ENCODE measurements around the gene HDGFL2.

Gene HDGFL2

DNA sequence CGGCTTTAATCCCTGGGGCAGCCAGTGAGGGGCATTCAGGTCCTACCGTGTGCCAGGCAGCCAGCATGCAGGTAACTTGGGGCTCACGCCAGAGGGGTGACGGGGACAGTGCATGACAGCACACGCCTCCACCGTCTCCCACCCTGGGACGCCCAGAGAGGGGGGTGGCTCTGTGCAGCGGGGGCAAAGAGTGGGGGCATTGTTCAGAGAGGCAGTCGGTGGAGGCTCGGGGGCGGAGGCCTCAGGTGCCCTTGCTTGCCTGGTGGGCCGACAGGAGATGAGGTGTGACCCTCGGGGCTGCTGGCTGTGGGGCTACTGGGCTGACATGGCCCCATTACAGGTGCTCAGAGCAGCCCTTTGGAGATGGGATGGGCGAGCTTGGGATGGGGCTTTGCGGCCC is 27.8 kb downstream of the HDGFL2 start:
- DNase-seq: no peak

DNA sequence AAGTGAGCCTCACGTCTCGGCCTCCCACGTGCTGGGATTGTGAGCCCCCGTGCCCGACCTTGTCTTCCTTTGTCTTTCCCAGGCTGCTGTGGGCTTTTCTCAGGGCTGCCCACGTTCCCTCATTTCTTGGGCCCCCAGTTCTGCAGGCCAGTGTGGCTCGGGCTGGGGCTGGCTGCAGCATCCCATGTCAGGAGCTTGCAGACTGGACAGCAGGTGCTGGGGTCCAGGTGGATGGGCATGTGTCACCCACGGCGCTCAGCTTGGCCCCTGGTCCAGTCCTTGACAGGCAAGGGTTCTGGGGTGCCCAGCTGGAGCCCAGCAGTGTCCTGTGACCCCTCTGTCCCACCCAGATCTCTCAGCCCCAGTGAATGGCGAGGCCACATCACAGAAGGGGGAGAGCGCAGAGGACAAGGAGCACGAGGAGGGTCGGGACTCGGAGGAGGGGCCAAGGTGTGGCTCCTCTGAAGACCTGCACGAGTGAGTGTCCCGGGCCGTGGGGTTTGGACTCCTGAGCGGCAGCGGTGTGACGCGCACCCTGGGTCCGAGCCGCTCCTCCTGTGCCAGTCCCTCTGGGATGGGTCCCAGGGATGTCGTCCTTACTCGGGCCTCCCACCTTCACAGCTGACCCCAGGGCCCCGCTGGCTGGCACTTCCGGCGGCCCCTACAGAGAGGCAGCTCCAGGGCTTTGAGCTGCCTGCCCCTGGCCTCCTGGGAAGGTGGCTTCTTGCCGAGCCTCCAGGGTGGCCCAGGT is 28.9 kb downstream of the HDGFL2 start:
- DNase-seq: no peak

DNA sequence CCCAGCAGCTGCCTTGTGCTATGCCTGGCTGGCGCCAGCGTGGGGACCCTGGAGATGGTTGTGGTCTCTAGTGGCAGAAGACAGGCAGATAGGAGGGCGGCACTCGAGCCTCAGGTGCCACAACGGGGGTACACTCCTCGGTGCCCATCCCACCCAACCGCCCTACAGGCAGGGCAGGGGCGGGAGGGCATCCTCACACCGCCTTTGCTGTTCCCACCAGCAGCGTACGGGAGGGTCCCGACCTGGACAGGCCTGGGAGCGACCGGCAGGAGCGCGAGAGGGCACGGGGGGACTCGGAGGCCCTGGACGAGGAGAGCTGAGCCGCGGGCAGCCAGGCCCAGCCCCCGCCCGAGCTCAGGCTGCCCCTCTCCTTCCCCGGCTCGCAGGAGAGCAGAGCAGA is 29.6 kb downstream of the HDGFL2 start:
- no peak for DNase-seq

DNA sequence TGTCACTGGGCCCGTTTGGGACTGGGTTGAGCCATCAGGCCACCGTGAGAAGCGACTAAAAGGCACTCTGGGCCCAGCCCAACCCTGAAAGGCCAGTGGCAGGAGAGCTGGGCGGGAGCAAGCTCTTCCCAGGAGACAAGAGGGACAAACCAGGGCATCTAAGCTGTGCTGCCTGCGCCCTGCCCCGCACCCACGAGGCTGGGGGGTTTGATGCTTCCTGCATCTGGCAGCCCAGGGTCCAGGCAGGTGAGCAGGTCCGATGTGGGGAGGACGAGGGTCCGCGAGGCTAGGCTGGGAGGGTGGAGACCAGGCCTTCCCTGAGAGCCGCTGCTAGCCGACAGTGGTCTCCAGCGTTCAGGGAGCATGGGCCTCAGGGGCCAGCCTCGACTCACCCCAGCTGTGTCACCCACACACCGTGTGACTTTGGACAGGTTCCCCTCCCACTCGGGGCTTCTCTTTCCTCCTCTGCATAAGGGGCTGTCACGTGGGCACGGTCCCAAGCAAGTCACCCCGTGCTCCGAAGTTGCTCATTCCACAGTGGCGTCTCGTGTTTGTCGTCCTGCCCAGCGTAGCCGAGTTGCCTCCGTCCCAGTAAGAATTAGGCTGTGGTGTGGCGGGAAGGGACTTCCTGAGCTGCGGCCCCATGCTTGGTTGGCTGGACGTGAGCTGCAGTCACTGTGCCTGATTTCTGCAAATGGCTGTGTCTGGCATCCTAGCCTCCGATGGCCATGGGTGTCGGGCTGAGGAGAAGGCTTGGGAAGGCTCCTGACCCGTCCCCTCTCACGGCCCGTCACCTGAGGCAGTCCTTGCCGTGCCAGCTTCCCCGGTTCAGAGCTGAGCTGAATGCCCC is 30.4 kb downstream of the HDGFL2 start:
- no peak for DNase-seq

DNA sequence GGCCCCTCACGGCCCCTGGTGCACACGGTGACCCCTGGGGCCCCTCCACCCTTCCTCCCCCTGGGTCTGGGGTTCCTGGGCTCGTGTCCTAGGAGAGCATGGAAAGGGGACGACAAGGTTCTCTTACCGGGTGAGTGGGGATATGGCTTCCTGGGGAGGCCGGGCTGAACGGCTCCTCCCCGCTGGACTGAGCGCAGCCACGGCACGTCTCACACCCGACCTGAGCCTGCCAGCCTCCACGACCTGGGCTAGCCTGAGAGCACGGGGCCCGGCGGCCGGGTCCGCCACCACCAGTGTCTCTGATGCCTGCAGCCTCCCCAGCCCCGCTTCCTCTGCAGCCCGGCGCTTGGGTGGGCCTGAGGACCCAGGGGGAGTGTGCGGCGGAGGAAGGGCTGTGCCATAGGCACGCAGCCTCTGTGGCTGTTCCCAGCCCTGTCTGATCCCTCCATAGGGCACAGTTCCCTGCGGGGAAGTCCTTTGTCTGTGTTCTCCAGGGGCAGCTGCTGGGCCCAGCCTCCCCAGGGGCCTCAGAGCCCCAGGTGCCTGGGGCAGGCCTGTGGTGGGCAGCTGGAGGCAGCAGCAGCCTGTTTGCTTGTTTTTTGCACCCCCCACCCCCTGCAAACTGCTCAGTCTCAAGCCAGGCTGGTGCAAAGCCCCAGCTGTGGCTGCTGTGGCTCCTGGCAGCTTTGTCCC is 31.2 kb downstream of the HDGFL2 start:
- no peak for DNase-seq

DNA sequence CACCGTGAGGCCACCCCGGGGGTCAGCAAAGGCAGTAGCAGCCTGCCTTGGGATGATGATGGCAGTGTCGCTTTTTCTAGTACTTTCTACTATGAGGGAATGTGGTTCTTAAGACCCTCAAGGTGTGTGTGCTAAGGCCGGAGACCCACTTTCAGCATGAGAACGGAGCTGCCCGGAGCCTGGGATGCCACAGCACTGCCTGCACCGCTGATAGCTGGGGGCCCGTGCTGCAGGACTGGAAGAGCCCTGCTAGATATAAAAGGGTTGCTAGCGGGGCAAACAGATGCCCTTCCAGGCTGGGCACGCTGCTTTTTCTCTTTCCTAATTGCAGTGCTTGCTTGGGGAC is 31.7 kb downstream of the HDGFL2 start:
- no peak for DNase-seq

DNA sequence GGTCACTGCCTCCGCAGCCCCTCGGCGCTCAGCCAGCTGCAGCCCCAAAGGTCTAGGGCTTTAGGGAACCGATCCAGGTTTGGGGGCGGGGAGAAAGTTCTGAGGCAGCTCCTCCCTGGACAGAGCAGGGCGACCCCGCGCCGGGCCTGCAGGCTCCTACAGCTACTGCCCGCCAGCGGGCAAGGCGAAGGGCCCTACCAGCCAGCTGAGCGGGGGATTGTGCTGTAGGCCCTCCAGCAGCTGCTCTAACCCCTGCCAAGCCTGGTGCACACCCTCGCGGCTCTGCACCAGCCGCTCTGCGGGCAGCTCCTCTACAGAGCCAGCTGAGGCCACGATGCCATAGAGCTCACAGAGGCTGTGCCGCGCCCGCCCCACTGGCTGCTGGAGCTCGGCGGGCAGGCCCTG is 32.2 kb downstream of the HDGFL2 start:
- DNase-seq: no peak

DNA sequence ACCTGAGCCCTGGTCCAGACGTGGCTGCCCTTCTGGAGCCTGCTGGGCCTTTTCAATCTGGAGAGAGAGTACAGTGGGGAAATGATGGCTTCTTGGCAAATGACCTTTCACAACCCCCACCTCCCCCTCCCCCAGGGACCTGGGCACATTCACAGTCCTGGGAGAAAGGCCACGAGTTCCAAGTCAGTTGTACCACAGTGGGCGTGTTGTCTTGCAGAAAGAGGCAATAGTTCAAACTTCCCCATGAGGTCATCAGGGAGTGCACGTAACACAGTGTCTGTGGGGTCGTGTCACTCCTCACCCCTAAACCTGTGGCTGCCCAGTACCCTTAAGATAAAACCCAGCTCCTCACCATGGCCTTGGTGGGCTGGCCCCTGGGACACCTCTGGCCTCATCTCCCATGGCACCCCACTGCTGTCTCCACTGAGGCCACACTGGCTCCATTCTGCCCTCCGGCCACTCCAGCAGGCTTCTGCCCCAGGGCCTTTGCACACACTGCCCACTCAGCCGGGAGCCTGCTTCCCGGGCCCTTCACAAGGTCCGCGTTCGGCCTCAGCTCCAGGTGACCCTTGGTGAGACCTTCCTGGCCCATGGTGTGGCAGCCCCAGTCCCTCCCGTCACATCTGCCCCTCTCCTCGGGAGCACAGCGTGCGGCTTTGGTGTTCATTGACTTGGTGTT is 32.9 kb downstream of the HDGFL2 start:
- DNase-seq: no peak

DNA sequence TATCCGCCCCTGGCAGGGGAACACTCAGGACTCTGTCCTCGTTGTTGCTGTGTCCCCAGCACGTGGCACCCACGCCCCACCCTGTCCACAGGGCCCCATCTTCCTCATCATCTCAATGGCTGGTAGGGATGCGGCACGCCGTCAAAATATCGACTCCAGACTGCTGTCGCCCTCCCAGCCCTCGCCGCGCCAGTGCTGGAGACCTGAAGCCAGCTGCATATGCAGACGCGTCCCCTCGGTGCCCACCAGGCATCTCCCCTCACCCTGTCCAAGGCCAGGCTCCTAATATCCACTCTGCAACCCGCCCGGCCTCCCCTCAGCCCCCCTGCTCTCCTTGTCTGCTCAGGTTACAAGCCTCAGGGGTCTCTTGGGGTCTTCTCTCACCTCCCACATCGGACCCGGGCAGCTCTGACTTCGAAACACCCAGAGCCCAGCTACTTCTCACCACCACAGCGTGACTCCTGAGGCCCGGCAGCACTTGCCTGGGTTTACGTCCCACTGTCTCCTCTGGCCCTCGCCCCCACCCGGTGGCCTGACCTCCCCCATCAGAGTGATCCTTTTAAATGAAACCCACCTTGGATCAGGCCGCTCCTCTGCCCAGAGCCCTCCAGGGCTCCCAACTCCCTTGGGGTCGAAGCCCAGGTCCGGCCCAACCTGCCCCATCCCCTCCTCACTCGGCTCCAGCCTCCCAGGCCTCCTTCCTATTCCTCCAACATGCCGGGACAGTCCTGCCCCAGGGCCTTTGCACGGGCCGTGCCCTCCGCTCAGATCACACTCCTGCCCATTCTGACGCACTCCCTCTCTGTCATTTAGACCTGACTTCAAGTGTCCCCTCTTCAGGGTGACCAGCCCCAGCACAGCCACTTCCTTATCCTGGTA is 33.7 kb downstream of the HDGFL2 start:
- no peak for DNase-seq

DNA sequence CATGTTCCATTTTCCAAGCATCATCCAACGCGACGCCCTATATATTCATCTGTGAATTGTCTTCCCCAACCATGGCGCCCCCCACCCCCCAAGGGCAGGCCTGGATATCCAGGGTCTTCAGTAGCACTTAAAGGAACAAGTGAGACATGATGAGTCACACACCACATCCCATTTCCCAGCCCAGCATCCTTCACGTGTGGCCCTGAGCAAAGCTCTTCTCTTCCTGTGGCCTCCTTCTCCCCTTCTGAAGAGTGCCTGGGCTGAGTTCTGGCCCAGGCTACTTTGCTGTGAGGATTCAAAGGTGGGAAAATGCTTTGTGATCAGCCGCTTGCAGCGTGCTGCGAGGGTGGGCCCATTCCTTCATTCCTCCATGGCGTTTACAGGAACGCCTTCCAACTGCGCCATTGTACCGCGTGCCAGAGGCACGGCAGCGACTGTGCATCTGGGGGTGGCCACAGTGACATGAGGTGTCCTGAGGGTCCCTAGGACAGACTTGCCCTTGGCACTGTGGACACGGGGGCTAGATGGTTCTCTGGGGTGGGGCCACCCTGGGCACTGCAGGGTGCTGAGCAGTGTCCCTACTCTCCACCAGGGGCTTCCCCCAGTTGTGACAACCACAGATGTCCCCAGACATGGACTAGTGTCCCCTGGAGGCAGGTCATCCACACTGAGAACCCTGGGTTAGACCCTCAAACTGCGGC is 34.5 kb downstream of the HDGFL2 start:
- peak; percentile 63 for DNase-seq

DNA sequence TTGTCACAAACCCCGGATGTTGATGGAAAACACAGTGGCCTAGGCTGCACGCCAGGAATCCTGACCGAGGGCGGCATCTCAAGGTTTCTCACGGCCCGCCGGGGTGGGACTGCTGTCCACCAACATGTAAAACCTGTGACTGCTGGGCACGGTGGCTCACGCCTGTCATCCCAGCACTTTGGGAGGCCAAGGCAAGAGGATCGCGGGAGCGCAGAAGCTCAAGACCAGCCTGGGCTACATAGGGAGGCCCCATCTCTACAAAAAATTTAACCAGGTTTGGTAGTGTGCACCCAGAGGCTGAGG is 35.0 kb downstream of the HDGFL2 start:
- no peak for DNase-seq

DNA sequence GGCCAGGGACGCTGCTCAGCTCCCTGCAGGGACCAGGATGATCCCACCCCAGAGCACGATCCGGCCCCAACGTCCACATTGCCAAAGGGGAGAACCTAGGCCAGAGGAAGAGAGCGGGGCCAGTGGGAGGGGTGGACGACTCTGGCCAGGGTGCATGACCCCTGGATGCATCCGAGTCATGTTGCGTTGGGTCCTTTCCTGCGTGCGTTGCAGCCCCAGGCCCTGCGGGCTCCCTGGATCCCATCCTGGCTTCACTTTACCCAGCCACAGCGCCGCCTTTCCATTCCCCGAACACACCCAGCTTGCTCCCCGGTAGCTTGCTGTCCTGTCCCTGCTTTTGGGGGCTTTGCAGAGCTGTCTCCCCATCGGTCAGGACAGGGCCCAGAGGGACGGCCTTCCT is 35.7 kb downstream of the HDGFL2 start:
- no peak for DNase-seq

DNA sequence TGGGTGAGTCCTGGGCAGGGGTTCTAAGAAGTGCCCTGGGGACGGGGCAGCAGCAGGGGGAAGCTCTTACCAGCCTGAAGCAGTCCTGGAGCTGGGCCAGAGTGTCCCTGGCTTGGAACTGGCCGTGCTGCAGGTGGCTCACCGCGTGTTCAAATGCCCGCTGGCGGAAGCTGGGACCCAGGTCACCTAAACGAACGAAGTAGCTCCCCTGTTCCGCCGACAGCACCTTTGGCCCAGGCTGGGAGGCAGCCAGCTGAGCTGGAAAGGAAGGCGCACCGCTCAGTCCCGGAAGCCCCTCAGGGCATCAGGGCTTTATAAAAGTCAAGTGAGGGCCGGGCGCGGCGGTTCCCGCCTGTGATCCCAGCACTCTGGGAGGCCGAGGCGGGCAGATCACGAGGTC is 36.6 kb downstream of the HDGFL2 start:
- no peak for DNase-seq

DNA sequence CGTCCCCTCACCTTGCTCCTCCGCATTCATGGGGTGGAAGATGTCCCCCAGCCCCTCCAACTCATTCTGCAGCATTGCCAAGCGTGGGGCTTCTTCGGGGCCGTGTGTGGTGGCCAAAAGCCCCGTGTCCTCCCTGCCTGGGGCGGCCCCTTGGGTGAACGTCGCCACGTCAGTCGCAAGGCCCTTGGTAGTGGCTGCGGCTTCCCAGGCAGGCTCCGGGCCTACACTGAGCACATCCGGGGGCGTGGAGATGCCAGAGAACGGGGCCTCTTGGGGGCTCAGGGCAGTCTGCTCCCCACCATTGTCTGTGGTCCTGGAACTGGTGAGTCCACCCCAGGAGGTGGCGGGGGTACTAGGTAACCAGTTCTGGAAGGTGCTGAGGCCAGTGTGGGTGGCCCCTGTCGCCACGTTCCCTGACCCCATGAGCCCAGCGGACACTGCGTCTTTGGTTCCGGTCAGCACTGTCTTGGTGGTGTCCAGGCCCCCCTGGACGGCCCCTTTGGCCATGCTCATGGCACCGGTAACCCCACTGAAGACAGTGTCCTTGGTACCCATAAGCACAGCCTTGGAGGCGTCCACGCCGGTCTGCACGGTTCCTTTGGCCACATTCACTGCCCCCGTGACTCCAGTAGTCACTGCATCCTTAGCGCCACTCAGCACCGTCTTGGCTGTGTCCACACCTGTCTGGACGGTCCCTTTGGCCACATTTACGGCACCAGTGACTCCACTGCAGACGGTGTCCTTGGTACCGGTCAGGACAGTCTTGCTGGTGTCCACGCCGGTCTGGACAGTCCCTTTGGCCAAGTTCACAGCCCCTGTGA is 38.5 kb downstream of the HDGFL2 start:
- DNase-seq: no peak

DNA sequence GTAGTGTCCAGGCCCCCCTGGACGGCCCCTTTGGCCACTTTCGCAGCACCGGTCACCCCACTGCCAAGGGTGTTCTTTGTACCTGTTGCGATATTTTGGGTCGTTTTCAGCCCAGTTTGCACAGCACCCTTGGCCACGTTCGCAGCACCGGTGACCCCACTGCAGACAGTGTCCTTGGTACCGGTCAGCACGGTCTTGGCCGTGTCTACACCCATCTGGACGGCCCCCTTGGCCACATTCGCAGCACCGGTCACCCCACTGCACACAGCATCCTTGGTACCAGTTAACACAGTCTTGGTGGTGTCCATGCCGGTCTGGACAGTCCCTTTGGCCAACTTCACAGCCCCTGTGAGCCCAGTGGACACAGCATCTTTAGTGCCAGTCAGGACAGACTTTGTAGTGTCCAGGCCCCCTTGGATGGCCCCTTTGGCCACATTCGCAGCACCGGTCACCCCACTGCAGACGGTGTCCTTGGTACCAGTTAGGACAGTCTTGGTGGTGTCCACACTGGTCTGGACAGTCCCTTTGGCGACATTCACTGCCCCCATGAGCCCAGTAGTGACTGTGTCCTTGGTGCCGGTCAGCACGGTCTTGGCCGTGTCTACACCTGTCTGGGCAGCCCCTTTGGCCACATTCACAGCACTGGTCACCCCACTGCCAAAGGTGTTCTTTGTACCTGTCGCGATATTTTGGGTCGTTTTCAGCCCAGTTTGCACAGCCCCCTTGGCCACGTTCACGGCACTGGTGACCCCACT is 39.4 kb downstream of the HDGFL2 start:
- DNase-seq: no peak

DNA sequence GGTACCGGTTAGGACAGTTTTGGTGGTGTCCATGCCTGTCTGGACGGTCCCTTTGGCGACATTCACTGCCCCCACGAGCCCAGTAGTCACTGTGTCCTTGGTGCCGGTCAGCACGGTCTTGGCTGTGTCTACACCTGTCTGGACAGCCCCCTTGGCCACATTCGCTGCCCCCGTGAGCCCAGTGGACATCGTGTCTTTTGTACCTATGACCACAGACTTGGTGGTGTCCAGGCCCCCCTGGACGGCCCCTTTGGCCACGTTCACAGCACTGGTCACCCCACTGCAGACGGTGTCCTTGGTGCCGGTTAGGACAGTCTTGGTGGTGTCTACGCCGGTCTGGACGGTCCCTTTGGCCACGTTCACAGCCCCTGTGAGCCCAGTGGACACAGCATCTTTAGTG is 40.0 kb downstream of the HDGFL2 start:
- DNase-seq: no peak

DNA sequence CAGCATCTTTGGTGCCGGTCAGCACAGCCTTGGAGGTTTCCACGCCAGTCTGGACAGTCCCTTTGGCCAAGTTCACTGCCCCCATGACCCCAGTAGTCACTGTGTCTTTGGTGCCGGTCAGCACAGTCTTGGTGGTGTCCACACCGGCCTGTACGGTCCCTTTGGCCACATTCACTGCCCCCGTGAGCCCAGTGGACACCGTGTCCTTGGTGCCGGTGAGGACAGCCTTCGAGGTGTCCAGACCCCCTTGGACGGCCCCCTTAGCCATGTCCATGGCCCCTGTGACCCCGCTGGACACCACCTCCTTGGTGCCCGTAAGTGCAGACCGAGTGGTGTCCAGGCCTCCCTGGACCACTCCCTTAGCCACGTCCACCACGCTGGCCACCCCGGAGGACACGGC is 41.2 kb downstream of the HDGFL2 start:
- no peak for DNase-seq

DNA sequence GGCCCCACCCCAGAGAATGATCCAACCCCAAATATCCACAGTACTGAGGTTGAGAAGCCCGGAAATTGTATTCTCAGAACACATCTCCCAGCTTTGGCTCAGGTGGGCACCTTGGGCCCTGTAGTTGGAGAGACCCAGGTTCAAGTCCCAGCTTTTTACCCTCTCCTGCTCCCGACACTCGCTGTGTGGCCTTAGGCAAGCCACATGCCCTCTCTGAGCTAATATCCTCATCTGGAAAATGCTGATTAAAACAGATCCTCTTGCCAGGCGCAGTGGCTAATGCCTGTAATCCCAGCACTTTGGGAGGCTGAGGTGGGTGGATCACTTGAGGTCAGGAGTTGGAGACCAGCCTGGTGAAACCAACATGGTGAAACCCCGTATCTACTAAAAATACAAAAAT is 43.6 kb downstream of the HDGFL2 start:
- no peak for DNase-seq

DNA sequence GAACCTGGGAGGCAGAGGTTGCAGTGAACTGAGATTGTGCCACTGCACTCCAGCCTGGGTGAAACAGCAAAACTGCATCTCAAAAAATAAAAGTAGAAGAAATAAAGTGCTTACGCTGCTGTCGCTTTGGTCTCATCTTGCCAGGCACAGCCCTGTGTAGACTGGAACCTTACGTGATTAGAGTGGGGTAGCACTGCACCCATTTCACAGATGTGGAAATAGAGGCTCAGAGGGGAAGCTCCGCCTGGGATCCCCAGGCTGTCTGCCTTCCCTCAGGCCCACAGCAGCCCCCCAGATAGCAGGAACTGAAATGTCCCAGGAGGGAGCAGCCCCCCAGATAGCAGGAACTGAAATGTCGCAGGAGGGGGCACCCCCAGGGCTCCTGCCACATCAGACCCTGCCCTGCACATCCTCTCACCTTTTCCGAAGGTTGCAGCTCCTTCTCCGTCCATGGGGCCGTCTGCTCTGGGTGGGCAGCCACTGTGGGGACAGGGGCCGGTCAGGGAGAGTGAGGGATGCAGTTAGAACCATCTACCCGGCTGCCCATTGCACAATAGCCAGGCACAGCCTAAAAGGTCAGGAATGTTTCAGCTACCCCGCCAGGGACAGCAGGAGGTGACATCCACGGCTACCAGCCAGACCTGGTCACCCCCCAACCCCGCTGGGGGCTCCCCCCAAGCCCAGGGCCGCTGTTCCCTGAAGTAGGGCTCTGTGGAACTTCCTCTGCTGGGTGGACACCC is 44.3 kb downstream of the HDGFL2 start:
- no peak for DNase-seq

DNA sequence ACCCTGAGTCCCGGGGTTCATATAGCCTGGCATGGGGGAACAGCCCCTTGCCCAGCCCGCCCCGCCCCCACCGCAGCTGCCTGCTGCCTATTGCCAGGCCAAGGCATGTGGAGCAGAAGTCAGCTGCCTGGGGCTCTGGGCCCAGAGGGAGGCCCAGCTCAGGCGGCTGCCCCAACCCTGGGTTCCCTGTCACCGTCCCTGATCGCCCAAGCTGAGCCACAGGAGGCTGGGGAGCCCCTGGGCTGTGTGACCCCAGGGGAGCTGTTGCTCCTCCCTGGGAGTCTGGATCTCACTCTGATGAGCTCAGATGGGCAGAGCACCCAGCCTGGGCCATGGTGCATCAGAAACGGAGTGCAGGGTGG is 44.8 kb downstream of the HDGFL2 start:
- DNase-seq: no peak

Data from fibroblast of upper back skin (primary cell).